NCI-H2196 treated with DMSO at 0.1 percent for 48 hours (cell line): ENCODE data around the gene LELP1.
"Not testable (repeated sequence)": the region's sequence is repeated elsewhere in the genome, so short reads cannot be mapped to it uniquely, and the experiment has no call there.

ENCODE experiments used
- DNase-seq: peaks from one replicate; lab custom pipeline; 2025; ENCODE audit not compliant: unreplicated experiment; lab: John Stamatoyannopoulos, UW

The LELP1 gene

GRCh38 chr1:153228491-153228890 is 25.3 kb downstream of the LELP1 start:
- no peak for DNase-seq

DNA sequence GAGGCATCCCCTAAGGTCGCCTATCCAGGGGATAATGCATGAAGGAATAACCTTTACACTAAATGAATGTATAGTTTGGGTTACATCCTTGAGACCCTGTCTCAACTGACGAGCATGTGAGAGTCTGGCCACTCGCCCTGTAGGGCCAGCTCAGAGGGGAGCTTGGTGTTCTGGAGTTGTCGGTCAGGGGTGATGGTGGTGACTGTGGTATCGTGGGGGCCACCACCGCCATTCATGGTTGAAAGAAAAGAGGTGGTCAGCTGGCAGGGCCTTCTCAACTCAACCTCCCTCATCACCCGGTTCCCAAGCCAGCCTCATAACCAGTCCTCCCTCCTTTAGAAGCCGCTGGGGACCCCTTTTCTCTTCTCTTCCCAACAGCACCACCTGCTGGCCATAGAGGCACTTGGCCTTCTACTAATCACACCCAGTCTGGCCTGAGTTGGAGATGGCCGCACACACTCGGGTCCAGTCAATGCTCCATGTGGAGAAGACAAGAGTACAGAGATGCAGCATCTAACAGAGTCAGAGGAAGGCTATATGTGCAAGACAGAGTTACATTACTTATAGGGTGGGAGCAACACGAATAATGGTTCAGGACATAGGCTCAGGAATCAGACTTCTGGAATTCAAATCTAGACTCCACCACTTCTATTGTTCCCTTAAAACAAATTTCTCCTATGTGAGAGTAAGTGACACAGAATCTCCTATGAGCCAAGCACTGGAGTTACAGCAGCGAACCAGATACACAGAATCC is 26.0 kb downstream of the LELP1 start:
- DNase-seq, result not testable (repeated sequence)

DNA sequence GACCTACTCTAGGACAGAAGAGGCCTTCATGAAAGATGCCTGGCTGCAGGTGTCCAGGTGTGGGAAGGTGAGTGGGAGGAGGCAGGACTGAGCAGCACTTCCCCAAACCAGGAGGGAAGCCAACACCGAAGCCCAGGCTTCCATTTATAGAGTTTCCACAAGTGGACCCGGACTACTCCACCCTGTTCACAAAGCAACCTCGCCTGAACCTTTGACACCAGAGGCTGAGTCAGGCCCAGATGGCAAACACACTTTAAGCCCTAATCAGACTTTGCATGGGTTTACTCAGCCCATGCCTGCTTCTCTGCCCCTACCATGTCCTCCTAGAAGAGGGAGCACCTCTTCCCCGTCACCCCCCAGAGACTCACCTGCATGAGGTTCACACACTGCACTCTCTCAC is 28.1 kb downstream of the LELP1 start:
- no peak for DNase-seq

DNA sequence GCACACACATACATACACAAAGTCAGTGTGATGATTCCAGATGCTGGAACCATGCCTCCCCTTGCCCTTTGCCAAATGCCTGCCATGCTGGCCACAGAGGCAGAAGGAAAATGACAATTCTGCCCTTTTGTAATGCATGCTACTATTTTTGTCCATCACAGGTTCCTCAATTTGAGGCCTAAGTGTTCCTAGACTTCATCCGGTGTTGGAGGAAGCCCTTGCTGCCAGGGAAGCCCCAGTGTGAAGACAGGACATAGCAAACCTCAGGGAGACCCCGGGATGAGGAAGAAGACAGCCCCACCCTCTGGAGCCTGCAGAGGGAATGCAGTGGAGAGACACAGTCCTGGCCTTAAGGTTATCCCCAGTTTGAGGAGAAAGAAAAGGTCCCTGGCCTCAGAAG is 28.6 kb downstream of the LELP1 start:
- no peak for DNase-seq

DNA sequence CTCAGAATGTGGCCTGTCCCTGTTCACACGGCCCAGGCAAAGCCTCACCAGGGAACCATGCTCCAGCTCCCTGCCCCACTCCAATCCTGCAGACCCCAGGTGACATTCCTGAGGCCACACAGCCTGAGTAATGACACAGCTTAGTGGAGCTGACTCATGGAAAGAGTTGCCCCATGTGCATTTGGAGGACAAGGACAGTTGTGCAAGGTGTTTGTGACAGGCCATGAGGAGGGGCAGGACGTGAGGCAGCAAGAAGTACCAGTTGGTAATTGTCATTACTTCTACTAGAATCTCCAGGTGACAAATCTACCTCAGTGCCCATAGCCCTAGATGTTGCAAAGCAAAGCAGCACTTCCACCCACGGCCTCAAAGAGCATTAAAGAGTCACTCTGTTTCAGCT is 29.3 kb downstream of the LELP1 start:
- DNase-seq, result no peak

GRCh38 chr1:153233448-153233847 is 30.2 kb downstream of the LELP1 start:
- DNase-seq, result no peak

- no peak for DNase-seq
Measured at GRCh38 chr1:153238527-153238926, 35.3 kb downstream of the LELP1 start.

- DNase-seq, result no peak
Measured at GRCh38 chr1:153242160-153242559, 38.9 kb downstream of the LELP1 start.

- no peak for DNase-seq
Measured at GRCh38 chr1:153245466-153245865, 42.2 kb downstream of the LELP1 start.

GRCh38 chr1:153246018-153246417 is 42.8 kb downstream of the LELP1 start:
- DNase-seq, result no peak

- no peak for DNase-seq
Measured at GRCh38 chr1:153246825-153247224, 43.6 kb downstream of the LELP1 start.

DNA sequence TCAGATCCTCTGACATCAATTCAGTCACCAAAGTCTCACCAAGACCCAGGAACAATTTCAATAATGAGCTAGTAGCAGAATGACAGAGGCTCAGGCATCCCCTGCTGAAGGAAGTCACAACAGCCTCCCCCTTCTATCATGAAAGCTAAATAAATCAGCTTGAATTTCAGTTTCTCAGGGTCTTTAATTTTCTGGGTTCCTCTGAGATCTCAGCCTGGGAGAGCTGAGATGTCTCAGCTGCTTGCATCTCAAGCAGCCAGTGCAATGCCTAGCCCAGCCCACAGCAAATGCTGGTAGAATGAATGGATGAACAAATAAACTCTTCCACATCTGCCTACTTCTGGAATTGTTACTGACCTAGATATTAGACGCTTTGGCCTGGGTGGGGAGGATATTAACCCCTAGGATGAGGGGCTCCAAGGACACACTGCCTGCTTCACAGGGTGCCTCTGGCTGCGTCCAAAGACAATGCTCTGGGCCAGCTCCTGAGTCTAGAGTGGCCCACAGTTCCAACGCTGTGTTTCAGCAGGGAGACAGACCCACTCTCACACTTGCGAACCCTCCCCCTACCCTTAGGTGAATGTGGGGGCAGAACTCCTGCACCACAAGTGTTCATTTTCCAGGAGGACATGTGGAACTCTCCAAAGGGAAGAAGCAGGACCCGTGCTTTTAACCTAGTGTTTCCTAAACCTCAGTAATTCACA is 45.1 kb downstream of the LELP1 start:
- DNase-seq, result no peak

DNA sequence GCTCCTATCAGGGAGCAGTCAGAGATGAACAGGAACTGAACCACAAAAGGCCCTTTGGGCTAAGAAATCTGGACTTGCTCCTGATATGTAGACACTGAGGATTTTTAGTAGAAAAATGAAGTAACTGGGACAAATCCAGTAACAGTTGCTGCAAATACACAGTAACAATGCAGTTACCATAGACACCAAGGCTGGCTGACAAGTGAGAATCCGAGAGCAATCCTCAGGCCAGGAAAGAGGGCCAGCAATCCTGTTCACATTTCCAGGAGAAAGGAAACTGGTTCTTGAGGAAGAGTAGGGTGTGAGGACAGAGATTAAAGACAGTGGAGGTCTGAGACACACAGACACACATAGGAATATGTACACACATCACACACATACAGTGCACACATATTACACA is 46.9 kb downstream of the LELP1 start:
- DNase-seq, result no peak

- DNase-seq, result no peak
Measured at GRCh38 chr1:153251087-153251486, 47.9 kb downstream of the LELP1 start.

- no peak for DNase-seq
Measured at GRCh38 chr1:153251562-153251961, 48.3 kb downstream of the LELP1 start.

- no peak for DNase-seq
Measured at GRCh38 chr1:153251988-153252387, 48.8 kb downstream of the LELP1 start.

GRCh38 chr1:153253076-153253475 is 49.8 kb downstream of the LELP1 start:
- no peak for DNase-seq

DNA sequence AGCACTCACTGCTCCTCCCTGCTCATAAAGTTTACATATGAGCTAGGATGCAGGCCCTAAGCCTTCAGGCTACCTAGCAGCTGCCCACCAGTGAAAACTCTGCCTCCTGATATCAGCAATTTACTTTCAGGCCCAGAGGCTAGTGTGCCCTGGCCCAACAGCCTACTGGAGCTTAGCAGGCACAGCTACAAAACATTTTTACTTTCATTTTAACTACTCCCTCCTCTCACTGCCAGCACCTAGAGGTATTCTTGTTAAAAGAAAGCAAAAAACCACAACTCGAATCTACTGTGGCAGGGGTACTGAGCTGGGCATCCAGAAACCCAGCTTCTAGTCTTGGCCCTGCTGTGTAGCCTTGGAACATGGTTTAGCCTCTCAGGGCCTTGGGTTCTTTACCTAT is 50.5 kb downstream of the LELP1 start:
- DNase-seq, result no peak
